Kidney (tissue), 14 donors: ENCODE data around the gene PTGR2. TPM values are rescaled to one million over a fixed set of nuclear protein-coding genes. Genes with fewer than 3 reads are reported as not detected.
A peak's percentile ranks its signal among the peaks of the same experiment; 100 is the strongest.

ENCODE experiments used
- DNase-seq, 5 donors: peaks; one replicate each; pipeline ENCODE4 v3.0.0-alpha.2; 2013 to 2020
- FAIRE-seq: peaks from 2 replicates; lab custom pipeline; 2012; peaks lifted over from hg19 to GRCh38; lab: Jason Lieb, UNC
- H3K27ac ChIP-seq, 2 donors: one replicate each; pipeline ENCODE4 v1.7.0; 2013; ENCODE audit warnings: low read depth in 2 of 2, low read length in 2 of 2, inconsistent platforms in 1 of 2
- H3K27me3 ChIP-seq: one replicate; pipeline ENCODE4 v1.7.1; 2013; ENCODE audit warnings: low read length, inconsistent platforms; ENCODE audit not compliant: control insufficient read depth, insufficient read depth
- H3K36me3 ChIP-seq, 3 donors: one replicate each; pipeline versions ENCODE4 v1.7.0 to v1.7.1; 2013; ENCODE audit warnings: low read length in 3 of 3, control low read depth in 1 of 3, inconsistent platforms in 1 of 3; ENCODE audit not compliant: insufficient read depth in 3 of 3, control insufficient read depth in 2 of 3
- H3K4me1 ChIP-seq, 3 donors: one replicate each; pipeline versions ENCODE4 v1.7.0 to v1.7.1; 2013; ENCODE audit warnings: low read length in 3 of 3, inconsistent platforms in 1 of 3, low read depth in 1 of 3; ENCODE audit not compliant: control insufficient read depth in 2 of 3, insufficient read depth in 2 of 3
- H3K4me3 ChIP-seq, 3 donors: one replicate each; pipeline versions ENCODE4 v1.7.0 to v1.8.1; 2013; ENCODE audit warnings: low read length in 3 of 3, control low read depth in 1 of 3, inconsistent platforms in 1 of 3
- H3K9ac ChIP-seq, 3 donors: one replicate each; pipeline versions ENCODE4 v1.7.0 to v1.7.1; 2013; ENCODE audit warnings: low read length in 3 of 3, control low read depth in 1 of 3, inconsistent platforms in 1 of 3
- H3K9me3 ChIP-seq, 3 donors: one replicate each; pipeline versions ENCODE4 v1.7.0 to v1.7.1; 2013; ENCODE audit warnings: low read length in 3 of 3, control low read depth in 1 of 3, inconsistent platforms in 1 of 3; ENCODE audit not compliant: control insufficient read depth in 2 of 3, insufficient read depth in 1 of 3
- CTCF ChIP-seq: IDR thresholded peaks from 3 replicates; pipeline ENCODE4 v1.5.1; 2012; ENCODE audit warnings: mild to moderate bottlenecking, moderate library complexity, borderline replicate concordance; ENCODE audit not compliant: insufficient read depth; ENCODE audit errors: extremely low read depth
- intact Hi-C: fragments of 100-400 bp; cut with DNase I; formaldehyde crosslinking; loops from one replicate; pipeline ENCODE4 v1.11.1; 2022
- polyA plus RNA-seq: library from polyadenylated mRNA; stranded (reverse); fragments of 350-450 nt; fragmentation: Illumina TruSeq; extraction: RNeasy Lipid Tissue Mini Kit (QIAGEN cat#74804); gene quantifications from one replicate; pipeline ENCODE4 v1.2.3, GENCODE V29; 2014; ENCODE audit warnings: low read depth, low replicate concordance; ENCODE audit not compliant: insufficient read depth
- total RNA-seq: library from RNA; stranded (reverse); fragmentation: NEBNext Ultra II Directional; extraction: Animal tissue kit (Norgen Biotek cat#: 25700); gene quantifications from one replicate; pipeline ENCODE4 v1.2.1, GENCODE V29; 2021
- donor health status: control.
- donor health status: control.
- donor health status: control.
- donor health status: control.
- donor health status: control.
- donor health status: DM: yes; HTN: yes; CAD: no.
- donor health status: Normal renal cell carcinoma (clear cell type).

PTGR2 gene
- total and polyA plus RNA-seq, 2 donors from 2014 or later = 20.5 to 24.4 TPM

DNA sequence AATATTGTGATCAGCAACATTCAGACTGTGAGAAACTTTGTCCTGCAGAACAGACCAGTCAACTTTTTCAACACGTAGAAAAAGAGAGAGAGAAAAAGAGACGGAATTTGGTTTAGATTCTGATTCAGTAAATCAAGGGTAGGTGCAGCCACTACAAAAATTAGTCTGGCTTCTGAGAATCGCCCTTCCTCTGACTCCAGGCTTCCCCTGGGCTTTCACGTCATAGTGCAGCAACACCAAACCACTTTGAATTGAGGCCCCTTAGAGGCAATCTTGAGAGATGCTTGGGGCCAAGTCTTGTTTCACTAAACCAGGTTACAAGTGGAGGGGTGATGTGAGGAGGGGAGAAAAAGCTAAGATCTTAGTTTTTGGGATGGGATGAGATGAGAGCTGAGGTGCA is 37.5 kb upstream of the PTGR2 start:
- DNase-seq (no peak), FAIRE-seq (no peak)
- Histone ChIP-seq H3K36me3 (no peaks in the 10 kb centered on the region), H3K9me3 (no peaks in the 10 kb centered on the region), H3K4me1 (no peaks in the 10 kb centered on the region), H3K9ac (no peak overlapping the region), H3K27me3 (no peaks in the 10 kb centered on the region), H3K4me3 (no peak overlapping the region), H3K27ac (no peak overlapping the region)
- TF ChIP-seq CTCF = no peak
- intact Hi-C loops = no loop called here

DNA sequence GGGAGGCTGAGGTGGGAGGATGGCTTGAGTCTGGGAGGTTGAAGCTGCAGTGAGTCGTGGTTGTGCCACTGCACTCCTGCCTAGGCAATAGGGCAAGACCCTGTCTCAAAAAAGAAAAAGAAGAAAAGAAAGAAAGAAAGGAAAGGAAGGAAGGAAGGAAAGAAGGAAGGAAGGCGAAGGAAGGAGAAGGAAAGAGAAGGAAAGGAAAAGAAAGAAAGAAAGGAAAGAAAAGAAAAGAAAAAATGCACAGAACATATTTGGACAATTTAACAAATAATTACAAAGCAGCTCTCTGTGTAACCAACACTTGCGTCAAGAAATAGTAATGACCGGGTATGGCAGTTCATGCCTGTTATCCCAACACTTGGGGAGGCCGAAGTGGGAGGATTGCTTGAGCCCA is 35.8 kb upstream of the PTGR2 start:
- Histone ChIP-seq H3K27me3 (no peaks in the 10 kb centered on the region), H3K9ac (no peak overlapping the region), H3K4me1 (no peaks in the 10 kb centered on the region), H3K36me3 (no peaks in the 10 kb centered on the region), H3K9me3 (no peaks in the 10 kb centered on the region), H3K4me3 (no peak overlapping the region), H3K27ac (no peak overlapping the region)
- intact Hi-C loops = no loop called here
- no peak for TF ChIP-seq CTCF
- FAIRE-seq = no peak
- no peak for DNase-seq

DNA sequence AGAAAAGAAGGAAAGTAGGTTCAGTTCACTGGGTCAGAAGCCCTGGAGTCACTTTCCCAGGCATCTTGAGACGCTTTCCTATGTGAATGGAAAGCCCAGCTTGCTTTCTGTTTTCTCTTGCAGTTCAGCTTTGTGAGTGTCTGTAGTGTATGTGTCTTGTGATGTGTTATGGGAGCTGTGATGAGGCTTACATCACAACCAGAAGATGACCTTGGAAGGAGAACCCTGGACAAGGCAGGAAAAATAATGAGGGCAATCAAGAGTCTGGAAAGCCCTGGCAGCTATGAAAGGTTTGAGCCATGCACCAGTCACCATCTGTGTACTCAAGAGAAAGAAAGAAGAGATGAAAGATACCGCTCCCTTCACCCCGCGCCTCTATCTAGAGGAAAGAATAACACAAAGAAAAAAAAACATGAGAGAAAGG is 35.2 kb upstream of the PTGR2 start:
- Histone ChIP-seq H3K27me3 (no peaks in the 10 kb centered on the region), H3K27ac (no peak overlapping the region), H3K9me3 (no peaks in the 10 kb centered on the region), H3K4me1 (no peaks in the 10 kb centered on the region), H3K36me3 (no peaks in the 10 kb centered on the region), H3K4me3 (no peak overlapping the region), H3K9ac (no peak overlapping the region)
- no peak for TF ChIP-seq CTCF
- no peak for FAIRE-seq
- intact Hi-C loops = no loop called here
- DNase-seq = peak in 1 of 5 donors; percentile 27

GRCh38 chr14:73817020-73817655 is 34.5 kb upstream of the PTGR2 start:
- FAIRE-seq (no peak), DNase-seq (no peak)
- no peak overlapping the region for H3K4me3 ChIP-seq
- no peak for TF ChIP-seq CTCF
- H3K9ac ChIP-seq = no peak overlapping the region
- H3K27me3 ChIP-seq = no peaks in the 10 kb centered on the region
- intact Hi-C loops = no loop called here
- H3K27ac ChIP-seq = no peak overlapping the region
- H3K9me3 ChIP-seq = no peaks in the 10 kb centered on the region
- H3K4me1 ChIP-seq = no peaks in the 10 kb centered on the region
- H3K36me3 ChIP-seq = no peaks in the 10 kb centered on the region
